Astrocyte of the spinal cord (primary cell): ENCODE results near the gene PEX12.
"Not testable (repeated sequence)": the region's sequence is repeated elsewhere in the genome, so short reads cannot be mapped to it uniquely, and the experiment has no call there.

Experiments
- DNase-seq: peaks from one replicate; pipeline ENCODE4 v3.0.0; 2011; ENCODE audit warnings: low read depth, low spot score
- H3K4me3 ChIP-seq: 2 replicates; pipeline ENCODE4 v1.5.1; 2011; ENCODE audit warnings: low read depth, mild to moderate bottlenecking, low read length, moderate library complexity
- in situ Hi-C: cut with HindIII; loops from 2 replicates; pipeline ENCODE4 v1.10.0; 2017; ENCODE audit warnings: low sequenced_read_pairs
- TF ChIP-seq, protein P1 (sequence below): IDR thresholded peaks from 2 replicates; pipeline ENCODE4 v1.5.1; 2012; ENCODE audit warnings: low read depth, mild to moderate bottlenecking, low read length, inconsistent platforms

Gene PEX12

DNA sequence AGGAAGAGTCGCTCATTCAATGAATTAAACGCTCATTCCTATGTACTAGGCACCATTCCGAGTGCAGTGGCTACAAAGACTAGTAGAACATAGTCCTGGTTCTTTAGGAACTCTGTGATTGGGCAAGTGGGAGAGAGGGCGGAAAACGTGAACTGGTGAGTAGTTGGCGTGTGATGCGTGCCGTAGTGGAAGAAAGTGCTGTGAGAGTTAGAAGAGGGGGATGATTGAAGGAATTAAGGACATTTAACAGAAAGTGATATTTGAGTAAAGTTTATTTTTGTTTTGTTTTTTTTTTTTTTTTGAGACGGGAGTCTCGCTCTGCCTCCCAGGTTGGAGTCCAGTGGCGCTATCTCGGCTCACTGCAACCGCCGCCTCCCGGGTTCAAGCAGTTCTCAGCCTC lies 9.8 kb downstream of the PEX12 start:
- no peak for DNase-seq
- peak overlapping the region; percentile 90 for H3K4me3 ChIP-seq
- in situ Hi-C loops: no loop called here
- TF ChIP-seq, protein P1, sequence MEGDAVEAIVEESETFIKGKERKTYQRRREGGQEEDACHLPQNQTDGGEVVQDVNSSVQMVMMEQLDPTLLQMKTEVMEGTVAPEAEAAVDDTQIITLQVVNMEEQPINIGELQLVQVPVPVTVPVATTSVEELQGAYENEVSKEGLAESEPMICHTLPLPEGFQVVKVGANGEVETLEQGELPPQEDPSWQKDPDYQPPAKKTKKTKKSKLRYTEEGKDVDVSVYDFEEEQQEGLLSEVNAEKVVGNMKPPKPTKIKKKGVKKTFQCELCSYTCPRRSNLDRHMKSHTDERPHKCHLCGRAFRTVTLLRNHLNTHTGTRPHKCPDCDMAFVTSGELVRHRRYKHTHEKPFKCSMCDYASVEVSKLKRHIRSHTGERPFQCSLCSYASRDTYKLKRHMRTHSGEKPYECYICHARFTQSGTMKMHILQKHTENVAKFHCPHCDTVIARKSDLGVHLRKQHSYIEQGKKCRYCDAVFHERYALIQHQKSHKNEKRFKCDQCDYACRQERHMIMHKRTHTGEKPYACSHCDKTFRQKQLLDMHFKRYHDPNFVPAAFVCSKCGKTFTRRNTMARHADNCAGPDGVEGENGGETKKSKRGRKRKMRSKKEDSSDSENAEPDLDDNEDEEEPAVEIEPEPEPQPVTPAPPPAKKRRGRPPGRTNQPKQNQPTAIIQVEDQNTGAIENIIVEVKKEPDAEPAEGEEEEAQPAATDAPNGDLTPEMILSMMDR: no peak

DNA sequence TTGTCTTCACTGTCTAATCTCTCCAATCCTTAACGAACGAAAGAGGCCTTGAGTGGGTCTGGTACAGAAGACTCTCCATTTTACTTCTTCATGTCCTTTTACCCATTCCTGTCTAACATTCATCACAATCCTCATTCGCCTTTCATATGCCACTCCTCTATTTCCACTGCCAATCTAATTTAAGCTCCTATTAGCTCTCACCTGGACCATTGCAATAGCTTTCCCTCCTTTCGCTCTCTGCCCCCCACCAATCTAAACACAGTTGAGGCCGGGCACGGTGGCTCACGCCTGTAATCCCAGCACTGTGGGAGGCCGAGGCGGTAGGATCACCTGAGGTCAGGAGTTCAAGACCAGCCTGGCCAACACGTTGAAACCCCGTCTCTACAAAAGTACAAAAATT lies 11.4 kb downstream of the PEX12 start:
- TF ChIP-seq, protein P1: no peak
- in situ Hi-C loops: no loop called here
- DNase-seq: no peak
- no peak overlapping the region for H3K4me3 ChIP-seq

DNA sequence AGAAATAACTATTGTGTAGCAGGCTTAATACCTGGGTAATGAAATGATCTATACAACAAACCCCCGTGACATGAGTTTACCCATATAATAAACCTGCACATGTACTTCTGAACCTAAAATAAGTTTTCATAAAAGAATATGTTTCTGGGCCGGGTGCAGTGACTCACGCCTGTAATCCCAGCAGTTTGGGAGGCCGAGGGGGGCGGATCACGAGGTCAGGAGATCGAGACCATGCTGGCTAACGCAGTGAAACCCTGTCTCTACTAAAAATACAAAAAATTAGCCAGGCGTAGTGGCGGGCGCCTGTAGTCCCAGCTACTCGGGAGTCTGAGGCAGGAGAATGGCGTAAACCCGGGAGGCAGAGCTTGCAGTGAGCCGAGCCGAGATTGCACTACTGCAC lies 15.2 kb downstream of the PEX12 start:
- in situ Hi-C loops, DNase-seq, H3K4me3 ChIP-seq: not testable (repeated sequence)

DNA sequence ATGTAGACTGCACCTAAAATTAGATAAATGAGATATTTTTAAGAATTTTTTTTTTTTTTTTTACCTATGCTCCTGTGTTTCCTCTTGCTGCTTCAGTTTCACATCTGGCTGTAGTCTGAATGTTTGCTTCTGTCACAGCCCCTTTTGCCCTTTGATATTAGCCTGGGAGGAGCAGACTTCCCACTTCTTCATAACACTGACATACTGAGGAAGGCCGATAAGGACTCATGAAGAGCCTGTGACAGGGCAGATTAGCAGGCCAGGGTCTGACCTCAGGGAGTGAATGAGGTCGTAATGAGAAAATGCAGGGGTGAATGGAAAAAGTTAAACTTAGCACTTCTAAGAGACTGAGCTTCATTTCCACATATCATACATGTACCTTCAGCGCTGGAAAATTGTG lies 17.7 kb downstream of the PEX12 start, which contains the start of gene SLFN14:
Gene SLFN14 (minus strand): TSS at position 117 of the 400 bp plus-strand sequence. CDS start 2,757 bp downstream, outside the sequence.
- DNase-seq: no peak

DNA sequence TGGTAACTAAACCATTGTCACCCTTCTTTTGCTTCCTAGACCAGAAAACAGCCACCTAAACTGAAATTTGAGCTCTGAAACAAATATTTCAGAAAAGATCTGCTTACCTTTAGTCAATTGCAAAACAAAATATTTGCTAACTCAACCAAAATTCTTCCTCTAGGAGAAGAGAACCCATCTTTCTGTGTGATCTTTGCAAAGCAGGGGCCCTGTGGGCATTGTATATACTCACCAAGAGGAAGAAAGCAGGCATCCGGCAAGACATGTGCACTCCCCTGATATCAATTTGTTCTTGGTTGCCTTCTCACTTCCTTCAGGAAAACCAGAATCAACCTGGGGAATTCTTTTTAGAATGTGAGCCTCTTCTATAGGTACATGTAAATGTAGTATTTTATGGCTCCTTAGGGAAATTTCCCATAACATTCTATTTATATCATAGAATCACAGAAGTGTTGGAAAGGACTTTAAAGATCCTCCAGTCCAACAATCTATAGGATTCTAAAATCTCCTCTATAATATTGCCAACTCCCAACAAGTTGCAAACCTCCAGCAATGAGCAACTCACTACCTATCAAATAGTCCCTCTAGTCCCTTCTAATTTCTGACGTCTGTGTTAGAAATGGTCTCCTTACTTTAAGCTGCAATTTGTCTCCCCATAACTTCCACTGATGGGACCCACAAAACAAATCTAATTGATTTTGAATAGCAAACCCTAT lies 18.7 kb downstream of the PEX12 start:
- in situ Hi-C loops: no loop called here
- DNase-seq: no peak
- TF ChIP-seq, protein P1: no peak
- no peak overlapping the region for H3K4me3 ChIP-seq

More for the DNA sequence above, 17.7 kb downstream of the PEX12 start, which contains the start of gene SLFN14:
- in situ Hi-C loops: no loop called here
- TF ChIP-seq, protein P1: no peak
- H3K4me3 ChIP-seq: no peak within 1 kb of the TSS

DNA sequence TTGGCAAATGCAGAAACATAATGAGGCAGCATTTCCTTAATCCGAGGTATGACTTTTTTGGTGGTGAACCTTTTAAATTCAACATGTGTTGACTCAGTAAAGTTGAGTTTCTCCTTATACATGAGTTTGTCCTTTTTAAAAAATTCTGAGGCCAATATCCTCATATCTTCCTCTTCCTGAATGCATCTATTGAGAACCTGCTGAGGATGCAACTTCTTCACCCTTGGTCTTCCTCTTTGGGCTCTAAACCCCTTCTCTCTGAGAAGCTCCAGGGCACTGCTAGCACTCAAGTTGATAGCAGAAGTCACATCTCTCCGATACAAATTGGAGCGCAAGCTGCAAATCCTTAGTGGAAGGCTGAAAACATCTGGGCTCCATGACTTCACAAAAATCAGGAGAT lies 21.0 kb downstream of the PEX12 start:
- DNase-seq: no peak
- H3K4me3 ChIP-seq: no peak overlapping the region
- TF ChIP-seq, protein P1: no peak
- in situ Hi-C loops: no loop called here

DNA sequence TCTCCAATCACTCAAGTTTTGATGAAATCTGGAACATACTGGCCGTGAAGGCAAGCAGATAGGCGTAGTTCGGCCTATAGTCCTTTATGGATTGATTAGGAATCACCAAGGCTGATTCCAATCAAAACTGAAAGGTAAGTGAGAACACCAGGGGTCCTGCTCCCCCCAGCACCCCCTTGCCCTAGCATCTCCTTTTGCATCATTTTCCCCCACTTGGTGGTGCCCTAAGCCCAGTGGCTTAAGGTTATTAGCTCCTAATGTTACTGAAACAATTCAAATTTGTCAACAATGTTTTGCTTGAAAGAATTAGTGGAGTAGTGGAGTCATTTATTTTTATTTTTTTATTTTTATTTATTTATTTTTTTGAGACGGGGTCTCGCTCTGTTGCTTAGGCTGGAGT lies 22.7 kb downstream of the PEX12 start:
- in situ Hi-C loops: no loop called here
- DNase-seq: no peak
- TF ChIP-seq, protein P1: peak; percentile 12

More for the DNA sequence above, 22.7 kb downstream of the PEX12 start:
- no peak overlapping the region for H3K4me3 ChIP-seq
